CD4-positive, alpha-beta T cell (primary cell): ENCODE results near the gene EPHA4. TPM values are rescaled to one million over a fixed set of nuclear protein-coding genes. Genes with fewer than 3 reads are reported as not detected.

Experiments used
- ATAC-seq: fragments of 200-7000 bp; cut with Tn5 transposase; one replicate; pipeline ENCODE4 v1.10.0; 2022; ENCODE audit warnings: mild to moderate bottlenecking; ENCODE audit not compliant: poor library complexity
- CTCF ChIA-PET: fragments of 350-600 bp; sonication (Branson Sonifier 250); formaldehyde crosslinking; loops from one replicate; lab custom pipeline; 2021; ENCODE audit warnings: antibody characterized with exemption, inconsistent platforms; lab: Charles Lee
- POLR2A ChIA-PET: fragments of 350-600 bp; sonication (Branson Sonifier 250); formaldehyde crosslinking; loops from one replicate; lab custom pipeline; 2021; ENCODE audit warnings: antibody characterized with exemption, inconsistent platforms; lab: Charles Lee
- DNase-seq, 14 experiments: peaks; one replicate each; pipeline ENCODE4 v3.0.0-alpha.2; 2013 to 2020; ENCODE audit warnings: mixed read lengths in 2 of 14
- H3K27ac ChIP-seq, 2 donors: one replicate each; pipeline versions ENCODE4 v1.5.1 to v1.7.0; 2013; ENCODE audit warnings: low read length in 2 of 2, low read depth in 1 of 2, mild to moderate bottlenecking in 1 of 2
- H3K27me3 ChIP-seq, 2 experiments: 1 replicate in 1 of 2; 2 replicates in 1 of 2; pipeline versions ENCODE4 v1.6.1 to v1.7.0; 2013; ENCODE audit warnings: low read length in 2 of 2, control low read depth in 1 of 2, mild to moderate bottlenecking in 1 of 2, moderate library complexity in 1 of 2; ENCODE audit not compliant: insufficient read depth in 2 of 2, control insufficient read depth in 1 of 2
- H3K36me3 ChIP-seq: one replicate; pipeline ENCODE4 v1.6.1; 2013; ENCODE audit warnings: low read length, control low read depth; ENCODE audit not compliant: insufficient read depth
- H3K4me1 ChIP-seq: one replicate; pipeline ENCODE4 v1.6.1; 2013; ENCODE audit warnings: low read length, control low read depth; ENCODE audit not compliant: insufficient read depth
- H3K4me3 ChIP-seq: one replicate; pipeline ENCODE4 v1.5.1; 2013; ENCODE audit warnings: mild to moderate bottlenecking, low read length, moderate library complexity
- H3K9me3 ChIP-seq, 2 experiments: 1 replicate in 1 of 2; 2 replicates in 1 of 2; pipeline versions ENCODE4 v1.6.1 to v1.7.0; 2013; ENCODE audit warnings: low read length in 2 of 2, mild to moderate bottlenecking in 2 of 2, control low read depth in 1 of 2, moderate library complexity in 1 of 2; ENCODE audit not compliant: control insufficient read depth in 1 of 2, insufficient read depth in 1 of 2
- H3K27ac Mint-ChIP-seq: one replicate; pipeline ENCODE4 v1.8.0; 2020; ENCODE audit warnings: mixed read lengths
- H3K27me3 Mint-ChIP-seq: one replicate; pipeline ENCODE4 v1.8.0; 2021; ENCODE audit warnings: mixed read lengths
- H3K36me3 Mint-ChIP-seq: one replicate; pipeline ENCODE4 v1.8.0; 2021; ENCODE audit warnings: low read depth, mixed read lengths
- H3K4me1 Mint-ChIP-seq: one replicate; pipeline ENCODE4 v1.8.0; 2021; ENCODE audit warnings: low read depth, mixed read lengths
- H3K4me3 Mint-ChIP-seq: one replicate; pipeline ENCODE4 v1.8.0; 2020; ENCODE audit warnings: mild to moderate bottlenecking, mixed read lengths
- H3K9me3 Mint-ChIP-seq: one replicate; pipeline ENCODE4 v1.8.0; 2020; ENCODE audit warnings: mixed read lengths
- CTCF ChIP-seq: fragments of 200-600 bp; IDR thresholded peaks from one replicate; pipeline ENCODE4 v1.8.0; 2022; ENCODE audit warnings: antibody characterized with exemption, mild to moderate bottlenecking
- intact Hi-C, 2 experiments: fragments of 100-400 bp; cut with DNase I in 1 of 2; cut with micrococcal nuclease in 1 of 2; formaldehyde crosslinking; loops; one replicate each; pipeline versions ENCODE4 v1.15.1 to v1.9.0; 2023 to 2025; cut with DNase I, micrococcal nuclease
- total RNA-seq, 174 experiments: library from RNA in 2 of 174; stranded (reverse) in 2 of 174; gene quantifications; one replicate each; pipeline ENCODE4 v1.2.3 and lab custom pipeline; 2021 to 2026

The EPHA4 gene
- total RNA-seq, 2 experiments from 2014 or later, result 85.7 to 86.5 TPM

DNA sequence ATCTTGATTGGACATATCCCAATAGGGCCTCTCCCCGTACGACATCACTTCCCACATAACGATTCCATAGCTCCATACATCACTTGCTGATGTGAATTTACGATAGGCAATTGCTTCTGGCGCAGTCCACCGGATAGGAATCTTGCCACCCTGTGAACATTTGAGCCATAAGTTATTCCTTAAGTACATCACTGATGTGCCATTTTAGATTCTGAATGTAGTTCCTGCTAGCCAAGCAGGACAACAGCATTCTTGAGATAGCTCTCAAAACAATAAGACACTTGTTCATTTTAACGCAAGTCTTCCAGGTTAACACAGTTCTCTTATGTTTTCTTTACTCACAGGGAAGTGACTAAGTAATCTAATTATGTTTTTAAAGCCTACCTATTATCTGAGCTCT lies 138.0 kb downstream of the EPHA4 start:
- ATAC-seq (no peak), DNase-seq (no peak)
- Mint-ChIP-seq H3K36me3 (peaks cover 81% of the 10 kb centered on the region), H3K9me3 (no peaks in the 10 kb centered on the region), H3K27me3 (no peaks in the 10 kb centered on the region), H3K27ac (no peak overlapping the region), H3K4me3 (no peak overlapping the region), H3K4me1 (no peaks in the 10 kb centered on the region)
- H3K4me3 ChIP-seq, result no peak overlapping the region
- no peaks in the 10 kb centered on the region for H3K9me3 ChIP-seq
- H3K27me3 ChIP-seq, result no peaks in the 10 kb centered on the region
- no peaks in the 10 kb centered on the region for H3K4me1 ChIP-seq
- POLR2A ChIA-PET, result no interaction called here
- CTCF ChIA-PET, result no interaction called here
- no peak for TF ChIP-seq CTCF
- H3K27ac ChIP-seq, result no peak overlapping the region
- intact Hi-C loops, result no loop called here
- H3K36me3 ChIP-seq, result peaks cover 47% of the 10 kb centered on the region

GRCh38 chr2:221431477-221431876 lies 140.6 kb downstream of the EPHA4 start:
- Histone ChIP-seq H3K36me3 (peaks cover 53% of the 10 kb centered on the region), H3K9me3 (no peaks in the 10 kb centered on the region), H3K4me1 (no peaks in the 10 kb centered on the region), H3K27ac (no peak overlapping the region), H3K27me3 (no peaks in the 10 kb centered on the region), H3K4me3 (no peak overlapping the region)
- Mint-ChIP-seq H3K27me3 (no peaks in the 10 kb centered on the region), H3K9me3 (no peaks in the 10 kb centered on the region), H3K36me3 (peaks cover 85% of the 10 kb centered on the region), H3K4me3 (no peak overlapping the region), H3K4me1 (no peaks in the 10 kb centered on the region), H3K27ac (no peak overlapping the region)
- DNase-seq, result no peak
- CTCF ChIA-PET, result interaction anchor here (0.9 kb wide), 1 partner anchor 10 kb away, joined by 3 read pairs; no protein-coding TSS in a partner anchor
- intact Hi-C loops, result no loop called here
- POLR2A ChIA-PET, result no interaction called here
- no peak for ATAC-seq
- TF ChIP-seq CTCF, result no peak

- Histone ChIP-seq H3K9me3 (no peaks in the 10 kb centered on the region), H3K4me3 (no peak overlapping the region), H3K27me3 (no peaks in the 10 kb centered on the region), H3K27ac (no peak overlapping the region), H3K36me3 (peaks cover 66% of the 10 kb centered on the region), H3K4me1 (no peaks in the 10 kb centered on the region)
- Mint-ChIP-seq H3K27me3 (no peaks in the 10 kb centered on the region), H3K36me3 (peaks cover 84% of the 10 kb centered on the region), H3K4me3 (no peak overlapping the region), H3K27ac (no peak overlapping the region), H3K4me1 (no peaks in the 10 kb centered on the region), H3K9me3 (no peaks in the 10 kb centered on the region)
- DNase-seq, result no peak
- ATAC-seq, result no peak
- CTCF ChIA-PET, result no interaction called here
- intact Hi-C loops, result no loop called here
- no peak for TF ChIP-seq CTCF
- POLR2A ChIA-PET, result interaction anchor here (0.6 kb wide), 1 partner anchor 100 kb away, joined by 3 read pairs; no protein-coding TSS in a partner anchor
Measured at GRCh38 chr2:221429741-221430491, 142.2 kb downstream of the EPHA4 start.
